Ovary (tissue), 3 donors: ENCODE results near the gene CCT4.

ENCODE experiments used
- EP300 ChIP-seq: sonication (generic); formaldehyde crosslinking; IDR thresholded peaks from one replicate; pipeline ENCODE4 v1.6.1; 2017; ENCODE audit warnings: antibody characterized with exemption
- POLR2A ChIP-seq: fragments of 450-650 bp; IDR thresholded peaks from one replicate; pipeline ENCODE4 v1.6.1; 2017; ENCODE audit warnings: antibody characterized with exemption, mild to moderate bottlenecking, moderate library complexity
- TF ChIP-seq, protein P1 (sequence below), 3 donors: fragments of 450-650 bp in 2 of 3; fragments of 200-600 bp in 1 of 3; IDR thresholded peaks; one replicate each; pipeline versions ENCODE4 v1.5.1 to v1.8.0; 2016 to 2022; ENCODE audit warnings: antibody characterized with exemption in 3 of 3, mild to moderate bottlenecking in 1 of 3
- donor health status: DM: no; HTN: no; CAD: no.

DNA sequence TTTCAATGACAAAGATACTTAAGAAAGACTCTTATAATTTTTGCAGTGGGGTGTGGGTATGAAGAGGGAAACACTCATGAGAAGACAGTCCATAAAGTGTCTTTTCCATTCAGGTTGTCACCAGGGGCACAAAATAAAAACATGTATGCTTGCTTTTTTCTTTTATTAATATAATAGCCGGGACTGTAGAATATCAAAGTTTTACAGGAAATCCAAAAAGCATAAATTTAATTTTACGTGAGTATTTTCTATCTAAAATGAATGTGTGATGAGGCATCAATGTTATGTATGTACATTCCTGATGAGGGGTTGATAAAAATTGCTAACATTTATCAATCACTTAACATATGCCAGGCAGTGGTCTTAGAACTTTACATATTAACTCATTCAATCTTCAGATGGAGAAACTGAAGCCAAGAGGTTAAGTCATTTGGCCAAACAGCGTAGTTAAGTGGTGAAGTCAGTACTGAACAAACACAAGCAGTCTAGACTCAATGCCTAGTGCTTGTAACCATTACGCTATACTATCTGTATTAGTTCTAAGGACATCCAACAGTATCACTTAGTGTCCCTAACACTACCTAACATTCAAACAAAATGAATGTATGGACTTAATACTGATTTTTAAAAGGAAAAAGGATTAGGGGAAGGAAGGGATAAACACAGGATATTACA, 10.7 kb downstream of the CCT4 start:
- TF ChIP-seq, protein P1, sequence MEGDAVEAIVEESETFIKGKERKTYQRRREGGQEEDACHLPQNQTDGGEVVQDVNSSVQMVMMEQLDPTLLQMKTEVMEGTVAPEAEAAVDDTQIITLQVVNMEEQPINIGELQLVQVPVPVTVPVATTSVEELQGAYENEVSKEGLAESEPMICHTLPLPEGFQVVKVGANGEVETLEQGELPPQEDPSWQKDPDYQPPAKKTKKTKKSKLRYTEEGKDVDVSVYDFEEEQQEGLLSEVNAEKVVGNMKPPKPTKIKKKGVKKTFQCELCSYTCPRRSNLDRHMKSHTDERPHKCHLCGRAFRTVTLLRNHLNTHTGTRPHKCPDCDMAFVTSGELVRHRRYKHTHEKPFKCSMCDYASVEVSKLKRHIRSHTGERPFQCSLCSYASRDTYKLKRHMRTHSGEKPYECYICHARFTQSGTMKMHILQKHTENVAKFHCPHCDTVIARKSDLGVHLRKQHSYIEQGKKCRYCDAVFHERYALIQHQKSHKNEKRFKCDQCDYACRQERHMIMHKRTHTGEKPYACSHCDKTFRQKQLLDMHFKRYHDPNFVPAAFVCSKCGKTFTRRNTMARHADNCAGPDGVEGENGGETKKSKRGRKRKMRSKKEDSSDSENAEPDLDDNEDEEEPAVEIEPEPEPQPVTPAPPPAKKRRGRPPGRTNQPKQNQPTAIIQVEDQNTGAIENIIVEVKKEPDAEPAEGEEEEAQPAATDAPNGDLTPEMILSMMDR (IDR thresholded peaks at IDR 0.05), result no peak
- TF ChIP-seq POLR2A (no peak), EP300 (no peak)
